Measurements from ENCODE around the gene PAWR.

PAWR gene

GRCh38 chr12:79614730-79615129 is 76.0 kb downstream of the PAWR start:
- no peak overlapping the region for H3K9ac ChIP-seq (ENCODE audit: low read length)
- H2AFZ ChIP-seq (ENCODE audit: low read length), result no peak overlapping the region
- no peak overlapping the region for H3K4me2 ChIP-seq (ENCODE audit: low read depth, low read length)
- no peak overlapping the region for H3K27ac ChIP-seq (ENCODE audit: low read length)
- no peak overlapping the region for H3K4me3 ChIP-seq (ENCODE audit: low read length)
- H3F3A ChIP-seq (ENCODE audit: insufficient read depth, low read length), result no peaks in the 10 kb centered on the region
- DNase-seq, result no peak
- no peaks in the 10 kb centered on the region for H3K79me2 ChIP-seq (ENCODE audit: low read length)
- no peaks in the 10 kb centered on the region for H3K4me1 ChIP-seq (ENCODE audit: low read length)
- TF ChIP-seq CTCF (IDR thresholded peaks at IDR 0.05; ENCODE audit: low read length) (no peak), EZH2 (optimal IDR thresholded peaks at IDR 0.05; ENCODE audit: low read depth, low read length) (no peak), EZH2phosphoT487 (IDR thresholded peaks at IDR 0.05; ENCODE audit: low read length) (no peak)
- no peaks in the 10 kb centered on the region for H3K9me2 ChIP-seq (replicated peaks; ENCODE audit: insufficient read depth, low read length)
- no peaks in the 10 kb centered on the region for H3K9me3 ChIP-seq (replicated peaks; ENCODE audit: insufficient read depth, low read length)
- no peaks in the 10 kb centered on the region for H3K36me3 ChIP-seq (replicated peaks; ENCODE audit: insufficient read depth, low read length)
- no peaks in the 10 kb centered on the region for H4K20me1 ChIP-seq (ENCODE audit: insufficient read depth, low read length)
- H3K27me3 ChIP-seq (replicated peaks; ENCODE audit: insufficient read depth, low read length), result no peaks in the 10 kb centered on the region

- Histone ChIP-seq H3K9me2 (replicated peaks; ENCODE audit: insufficient read depth, low read length) (no peaks in the 10 kb centered on the region), H3K9ac (ENCODE audit: low read length) (no peak overlapping the region), H2AFZ (ENCODE audit: low read length) (no peak overlapping the region), H3K4me1 (ENCODE audit: low read length) (no peaks in the 10 kb centered on the region), H3K4me3 (ENCODE audit: low read length) (no peak overlapping the region), H3K36me3 (replicated peaks; ENCODE audit: insufficient read depth, low read length) (no peaks in the 10 kb centered on the region), H3K27ac (ENCODE audit: low read length) (no peak overlapping the region), H3K4me2 (ENCODE audit: low read depth, low read length) (no peak overlapping the region), H3K9me3 (replicated peaks; ENCODE audit: insufficient read depth, low read length) (no peaks in the 10 kb centered on the region), H3K79me2 (ENCODE audit: low read length) (no peaks in the 10 kb centered on the region), H4K20me1 (ENCODE audit: insufficient read depth, low read length) (no peaks in the 10 kb centered on the region), H3K27me3 (replicated peaks; ENCODE audit: insufficient read depth, low read length) (no peaks in the 10 kb centered on the region), H3F3A (ENCODE audit: insufficient read depth, low read length) (no peaks in the 10 kb centered on the region)
- no peak for DNase-seq
- TF ChIP-seq EZH2 (optimal IDR thresholded peaks at IDR 0.05; ENCODE audit: low read depth, low read length) (no peak), CTCF (IDR thresholded peaks at IDR 0.05; ENCODE audit: low read length) (no peak), EZH2phosphoT487 (IDR thresholded peaks at IDR 0.05; ENCODE audit: low read length) (no peak)
Observed at GRCh38 chr12:79601908-79602307, 88.9 kb downstream of the PAWR start.

- DNase-seq, result no peak
- no peaks in the 10 kb centered on the region for H3K79me2 ChIP-seq (ENCODE audit: low read length)
Observed at GRCh38 chr12:79597910-79598309, 92.9 kb downstream of the PAWR start.

More at GRCh38 chr12:79597910-79598309, 92.9 kb downstream of the PAWR start:
- Histone ChIP-seq H3K9ac (ENCODE audit: low read length) (no peak overlapping the region), H3K27me3 (replicated peaks; ENCODE audit: insufficient read depth, low read length) (no peaks in the 10 kb centered on the region), H3K9me2 (replicated peaks; ENCODE audit: insufficient read depth, low read length) (no peaks in the 10 kb centered on the region), H4K20me1 (ENCODE audit: insufficient read depth, low read length) (no peaks in the 10 kb centered on the region), H3F3A (ENCODE audit: insufficient read depth, low read length) (no peaks in the 10 kb centered on the region), H3K9me3 (replicated peaks; ENCODE audit: insufficient read depth, low read length) (no peaks in the 10 kb centered on the region), H3K4me1 (ENCODE audit: low read length) (no peaks in the 10 kb centered on the region), H3K27ac (ENCODE audit: low read length) (no peak overlapping the region), H3K36me3 (replicated peaks; ENCODE audit: insufficient read depth, low read length) (no peaks in the 10 kb centered on the region), H2AFZ (ENCODE audit: low read length) (no peak overlapping the region), H3K4me3 (ENCODE audit: low read length) (no peak overlapping the region), H3K4me2 (ENCODE audit: low read depth, low read length) (no peak overlapping the region)
- TF ChIP-seq EZH2 (optimal IDR thresholded peaks at IDR 0.05; ENCODE audit: low read depth, low read length), result no peak
- no peak for TF ChIP-seq CTCF (IDR thresholded peaks at IDR 0.05; ENCODE audit: low read length)

All from MM.1S (cell line).